Vagina (tissue), 2 donors: Measurements from ENCODE around the gene SF3B5.

Experiments
- POLR2A ChIP-seq, 2 donors: fragments of 450-650 bp; IDR thresholded peaks; one replicate each; pipeline ENCODE4 v1.6.1; 2017; ENCODE audit warnings: antibody characterized with exemption in 2 of 2, mild to moderate bottlenecking in 2 of 2, moderate library complexity in 2 of 2
- POLR2AphosphoS5 ChIP-seq, 2 donors: sonication (generic); formaldehyde crosslinking; IDR thresholded peaks; one replicate each; pipeline ENCODE4 v1.9.0; 2017; ENCODE audit warnings: antibody characterized with exemption in 2 of 2, mild to moderate bottlenecking in 2 of 2, low read depth in 1 of 2; ENCODE audit not compliant: insufficient read depth in 1 of 2
- TF ChIP-seq, protein P1 (sequence below), 3 experiments: fragments of 450-650 bp in 2 of 3; fragments of 200-600 bp in 1 of 3; sonication (generic) in 1 of 3; IDR thresholded peaks; one replicate each; pipeline ENCODE4 v1.5.1; 2017 to 2019; ENCODE audit warnings: antibody characterized with exemption in 3 of 3, mild to moderate bottlenecking in 2 of 3, moderate library complexity in 2 of 3

DNA sequence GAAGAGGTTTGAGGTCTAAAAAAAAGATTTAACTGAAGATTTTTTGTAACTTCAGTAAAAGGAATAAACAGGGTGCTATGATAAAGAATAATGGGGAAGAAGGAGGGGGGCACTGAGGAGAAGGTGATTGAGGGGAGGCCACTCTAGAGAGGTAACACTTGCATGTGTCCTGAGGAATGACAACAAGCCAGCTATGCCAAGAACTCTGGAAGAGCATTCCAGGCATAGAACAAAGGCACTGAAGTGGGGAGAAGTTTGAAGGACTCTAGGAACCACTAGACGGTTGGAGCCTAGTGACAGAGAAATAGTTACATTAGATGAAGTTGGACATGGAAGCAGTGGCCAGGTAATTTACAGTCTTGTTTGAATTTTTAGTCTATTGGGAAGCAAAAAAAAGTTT, 10.8 kb upstream of the SF3B5 start:
- TF ChIP-seq, protein P1, sequence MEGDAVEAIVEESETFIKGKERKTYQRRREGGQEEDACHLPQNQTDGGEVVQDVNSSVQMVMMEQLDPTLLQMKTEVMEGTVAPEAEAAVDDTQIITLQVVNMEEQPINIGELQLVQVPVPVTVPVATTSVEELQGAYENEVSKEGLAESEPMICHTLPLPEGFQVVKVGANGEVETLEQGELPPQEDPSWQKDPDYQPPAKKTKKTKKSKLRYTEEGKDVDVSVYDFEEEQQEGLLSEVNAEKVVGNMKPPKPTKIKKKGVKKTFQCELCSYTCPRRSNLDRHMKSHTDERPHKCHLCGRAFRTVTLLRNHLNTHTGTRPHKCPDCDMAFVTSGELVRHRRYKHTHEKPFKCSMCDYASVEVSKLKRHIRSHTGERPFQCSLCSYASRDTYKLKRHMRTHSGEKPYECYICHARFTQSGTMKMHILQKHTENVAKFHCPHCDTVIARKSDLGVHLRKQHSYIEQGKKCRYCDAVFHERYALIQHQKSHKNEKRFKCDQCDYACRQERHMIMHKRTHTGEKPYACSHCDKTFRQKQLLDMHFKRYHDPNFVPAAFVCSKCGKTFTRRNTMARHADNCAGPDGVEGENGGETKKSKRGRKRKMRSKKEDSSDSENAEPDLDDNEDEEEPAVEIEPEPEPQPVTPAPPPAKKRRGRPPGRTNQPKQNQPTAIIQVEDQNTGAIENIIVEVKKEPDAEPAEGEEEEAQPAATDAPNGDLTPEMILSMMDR (IDR thresholded peaks at IDR 0.05): no peak
- TF ChIP-seq POLR2AphosphoS5 (IDR thresholded peaks at IDR 0.05; ENCODE audit: insufficient read depth in 1 of 2, low read depth in 1 of 2): no peak
- TF ChIP-seq POLR2A (IDR thresholded peaks at IDR 0.05): no peak
